Activated CD8-positive, alpha-beta memory T cell treated with anti-CD3 and anti-CD28 coated beads for 36 hours (primary cell): Measurements from ENCODE around the gene PRKN. TPM values are rescaled to one million over a fixed set of nuclear protein-coding genes. Genes with fewer than 3 reads are reported as not detected.

Experiments used
- CTCF ChIA-PET: fragments of 350-600 bp; sonication (Branson Sonifier 250); formaldehyde crosslinking; loops from one replicate; lab custom pipeline; 2021; ENCODE audit warnings: antibody characterized with exemption; lab: Charles Lee
- POLR2A ChIA-PET: fragments of 350-600 bp; sonication (Branson Sonifier 250); formaldehyde crosslinking; loops from one replicate; lab custom pipeline; 2021; ENCODE audit warnings: antibody characterized with exemption; lab: Charles Lee
- total RNA-seq, 2 experiments: library from RNA; stranded (reverse); gene quantifications; one replicate each; pipeline ENCODE4 v1.2.3, GENCODE V29; 2021

PRKN gene
- total RNA-seq, 2 experiments from 2014 or later = not detected

DNA sequence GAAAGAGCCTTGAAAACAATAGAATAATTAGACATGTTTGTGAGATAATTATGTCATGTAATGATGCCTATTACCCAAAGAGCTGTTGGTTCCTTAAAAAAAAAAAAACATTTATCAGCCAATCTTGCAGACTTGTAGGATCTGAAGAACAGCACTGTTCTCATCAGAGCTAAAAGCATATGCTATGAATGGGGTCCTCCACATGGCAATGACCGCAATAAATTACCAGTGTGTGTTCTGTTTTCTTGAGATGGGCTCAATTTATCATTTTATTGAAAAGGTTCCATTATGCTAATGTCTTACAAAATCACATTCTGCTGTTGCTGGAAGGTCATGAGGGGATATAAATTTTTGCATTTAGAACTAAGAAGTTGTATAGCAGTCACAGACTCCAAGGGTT, 484.7 kb downstream of the PRKN start:
- CTCF ChIA-PET = no interaction called here
- POLR2A ChIA-PET = no interaction called here

DNA sequence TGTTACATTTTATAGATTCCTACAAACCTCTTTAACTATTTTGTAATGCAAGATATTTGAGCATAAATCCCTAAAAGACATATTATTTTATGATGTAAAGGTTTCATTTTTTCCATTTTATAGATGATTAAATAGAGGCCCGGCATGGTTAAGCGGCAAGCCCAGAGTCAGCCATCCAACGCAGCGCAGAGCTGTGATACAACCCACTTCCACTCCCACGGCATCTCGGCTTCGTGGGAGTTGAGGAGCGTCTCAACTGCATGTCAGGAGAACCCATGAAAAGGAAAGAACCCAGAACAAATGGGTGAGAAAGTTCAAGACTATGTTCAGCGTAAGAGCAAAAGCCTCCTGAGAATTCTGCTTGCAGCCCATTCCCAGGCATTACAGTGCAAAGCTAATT, 488.2 kb downstream of the PRKN start:
- ChIA-PET CTCF (no interaction called here), POLR2A (no interaction called here)

DNA sequence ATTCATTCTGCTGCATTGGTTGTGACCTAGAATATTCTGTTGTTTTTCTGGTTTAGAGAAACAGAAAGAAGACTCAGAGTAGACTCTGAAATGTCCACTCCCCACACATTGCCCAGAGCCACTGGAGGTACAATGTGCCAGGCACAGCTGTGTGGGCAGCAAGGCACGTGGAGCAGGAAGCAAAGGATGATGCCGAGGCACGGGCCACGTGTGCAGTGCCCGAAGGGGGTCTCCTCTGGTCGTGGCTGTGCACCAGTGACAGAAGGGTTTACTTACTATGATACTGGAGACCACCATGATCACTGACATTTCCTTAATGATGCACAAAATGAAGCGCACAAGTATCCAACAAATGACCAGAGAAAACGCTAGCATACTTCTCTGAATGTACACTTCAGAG, 488.9 kb downstream of the PRKN start:
- ChIA-PET POLR2A (no interaction called here), CTCF (no interaction called here)

DNA sequence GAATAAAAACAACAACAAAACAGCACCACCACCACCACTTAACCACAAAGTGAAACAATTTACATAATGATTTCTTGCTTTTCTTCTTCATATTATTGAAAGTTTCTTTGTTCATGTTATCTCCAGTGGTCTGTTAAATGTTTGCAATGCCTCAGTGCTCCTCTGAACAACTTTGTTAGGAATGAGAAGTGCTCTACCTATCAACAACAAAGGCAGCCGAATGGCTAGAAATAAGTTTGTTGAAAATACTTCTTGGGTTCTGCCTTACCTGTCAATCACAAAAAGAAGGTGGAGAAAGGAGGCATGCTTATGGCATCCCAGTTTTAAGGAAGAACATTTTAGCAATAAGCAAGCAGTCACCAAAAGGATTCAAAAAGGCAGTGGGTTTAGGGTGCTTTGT, 490.2 kb downstream of the PRKN start:
- POLR2A ChIA-PET = no interaction called here
- CTCF ChIA-PET = no interaction called here

DNA sequence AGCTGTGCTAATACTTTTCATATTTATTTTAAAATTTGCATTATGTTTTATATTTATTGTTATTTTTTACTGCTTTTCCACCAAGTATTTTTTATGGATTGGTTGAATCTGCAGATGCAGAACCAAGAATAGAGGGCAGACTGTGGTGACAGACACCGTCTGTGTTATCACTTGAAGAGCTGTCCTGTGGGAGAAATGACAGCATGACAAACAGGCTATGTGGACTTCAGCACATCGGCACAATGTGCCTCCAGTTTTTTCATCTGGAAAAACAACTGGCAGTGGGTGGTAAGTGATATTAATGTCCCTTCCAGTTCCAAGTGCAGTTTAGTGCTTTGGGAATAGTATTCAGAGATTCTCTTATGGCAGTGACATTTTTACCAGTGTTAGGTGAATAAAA, 492.9 kb downstream of the PRKN start:
- ChIA-PET CTCF (no interaction called here), POLR2A (no interaction called here)

DNA sequence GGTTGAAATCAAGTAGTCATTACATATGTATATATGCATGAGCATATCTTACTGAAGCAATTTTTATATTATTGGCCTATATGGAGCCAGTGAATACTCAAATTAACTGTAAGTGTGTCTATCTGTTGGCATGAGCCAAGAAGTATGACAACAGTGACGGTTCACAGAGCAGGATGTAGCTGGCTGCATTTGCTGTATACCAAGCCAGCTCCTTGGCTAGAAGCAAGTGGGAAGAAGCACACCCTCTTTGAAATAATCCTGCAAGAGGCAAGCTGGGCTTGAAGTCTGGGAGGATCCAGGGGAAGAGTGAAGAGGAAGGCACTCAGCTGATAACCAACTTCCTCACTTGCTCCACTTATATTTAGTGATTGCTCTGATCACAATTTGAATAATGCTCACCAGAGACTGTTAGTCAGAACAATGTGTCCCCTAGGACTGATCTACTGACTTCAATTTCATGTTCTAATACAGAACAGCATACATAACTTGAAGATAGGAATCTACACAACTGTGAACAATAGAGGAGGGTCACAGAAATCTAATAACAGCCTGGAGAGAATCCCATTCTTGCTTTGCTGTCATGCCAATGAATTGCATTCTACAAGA, 497.3 kb downstream of the PRKN start:
- ChIA-PET POLR2A (no interaction called here), CTCF (no interaction called here)

DNA sequence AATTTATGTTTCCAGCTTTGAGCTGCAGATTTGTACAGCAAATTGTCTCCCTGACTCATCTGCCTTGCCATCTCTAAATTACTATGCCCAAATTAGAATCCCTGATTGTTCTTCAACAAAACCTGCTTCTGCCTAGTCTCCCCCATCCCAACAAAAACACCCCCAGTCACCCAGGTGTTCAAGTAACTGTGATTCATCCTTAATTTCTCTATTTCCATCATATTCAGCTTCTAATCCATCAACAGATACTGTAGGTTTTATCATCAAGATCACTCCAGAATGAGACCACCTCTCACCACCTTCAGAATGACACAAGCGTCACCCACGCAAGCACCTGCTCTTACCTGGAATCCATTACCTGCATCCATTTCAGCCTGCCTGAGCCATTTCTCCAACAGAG, 498.5 kb downstream of the PRKN start:
- POLR2A ChIA-PET = no interaction called here
- CTCF ChIA-PET = no interaction called here

DNA sequence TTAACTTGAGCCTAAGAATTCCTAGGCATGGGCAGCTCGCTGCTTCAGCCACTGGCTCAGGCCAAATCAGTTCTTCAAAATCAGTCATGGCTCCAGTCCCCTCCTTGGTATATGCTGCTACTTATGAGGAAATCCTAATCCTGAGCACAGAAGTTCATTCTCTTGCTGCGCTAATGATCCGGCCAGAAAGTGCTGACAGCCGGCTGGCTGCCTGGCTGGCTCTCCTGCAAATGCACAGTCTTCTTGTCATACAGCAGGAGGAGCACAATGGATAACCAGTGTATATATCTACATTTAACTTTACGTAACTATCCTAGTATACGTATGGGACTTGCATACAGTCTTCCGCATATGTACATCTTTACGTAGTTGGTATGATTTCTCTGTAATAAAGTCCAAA, 500.8 kb downstream of the PRKN start:
- ChIA-PET CTCF (no interaction called here), POLR2A (no interaction called here)

DNA sequence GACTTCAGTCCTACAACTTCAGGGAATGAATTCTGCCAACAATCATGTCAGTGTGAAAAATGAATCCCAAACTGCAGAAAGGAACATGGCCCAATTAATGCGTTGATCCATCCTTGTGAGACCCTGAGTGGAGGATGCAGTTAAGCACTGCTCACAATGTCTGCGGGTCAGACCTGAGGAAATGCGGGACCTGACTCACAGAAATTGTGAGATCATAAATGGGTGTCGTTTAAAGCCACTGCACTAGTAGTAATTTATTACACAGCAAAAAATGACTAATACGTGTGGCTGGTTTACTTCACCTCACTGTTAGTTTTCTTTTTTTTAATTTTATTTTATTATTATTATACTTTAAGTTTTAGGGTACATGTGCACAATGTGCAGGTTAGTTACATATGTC, 505.0 kb downstream of the PRKN start:
- CTCF ChIA-PET = no interaction called here
- POLR2A ChIA-PET = no interaction called here

DNA sequence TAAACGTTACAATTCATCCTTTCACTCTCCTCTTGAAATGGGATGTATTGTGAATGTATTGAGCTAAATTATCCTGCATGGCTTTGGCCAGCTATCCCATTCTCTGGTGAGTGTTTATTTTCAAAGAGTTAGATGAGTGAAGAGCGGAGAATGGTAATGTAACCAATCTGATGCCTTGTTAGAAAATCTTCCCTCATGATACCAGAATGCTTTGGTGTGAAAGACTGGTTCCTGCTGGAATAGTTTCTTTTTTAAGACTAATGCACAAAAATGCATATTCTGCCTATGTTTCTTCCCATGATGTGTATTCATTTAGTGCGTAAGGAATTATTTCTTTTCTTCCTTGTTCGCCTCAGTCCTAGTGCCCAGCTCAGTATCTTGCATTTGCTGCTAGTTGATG, 506.7 kb downstream of the PRKN start:
- ChIA-PET POLR2A (no interaction called here), CTCF (no interaction called here)

DNA sequence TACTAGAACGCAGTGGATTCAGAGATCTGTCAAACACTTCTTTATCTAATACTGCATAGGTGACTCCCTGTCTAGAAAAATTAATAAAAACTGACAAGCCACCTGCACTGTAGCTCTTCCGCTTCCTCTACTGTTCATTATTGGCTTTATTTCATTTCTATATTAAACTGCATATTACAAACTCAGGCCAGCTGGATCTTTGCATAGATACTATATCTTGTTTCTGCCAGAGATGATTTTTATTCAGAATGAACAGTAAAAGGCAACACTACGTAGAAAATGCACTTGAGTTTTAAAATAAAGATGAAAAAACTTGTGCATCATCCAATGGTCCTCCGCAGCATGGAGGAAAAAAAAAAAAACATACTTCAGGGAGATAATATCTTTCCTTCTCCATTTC, 508.3 kb downstream of the PRKN start:
- ChIA-PET POLR2A (no interaction called here), CTCF (no interaction called here)

DNA sequence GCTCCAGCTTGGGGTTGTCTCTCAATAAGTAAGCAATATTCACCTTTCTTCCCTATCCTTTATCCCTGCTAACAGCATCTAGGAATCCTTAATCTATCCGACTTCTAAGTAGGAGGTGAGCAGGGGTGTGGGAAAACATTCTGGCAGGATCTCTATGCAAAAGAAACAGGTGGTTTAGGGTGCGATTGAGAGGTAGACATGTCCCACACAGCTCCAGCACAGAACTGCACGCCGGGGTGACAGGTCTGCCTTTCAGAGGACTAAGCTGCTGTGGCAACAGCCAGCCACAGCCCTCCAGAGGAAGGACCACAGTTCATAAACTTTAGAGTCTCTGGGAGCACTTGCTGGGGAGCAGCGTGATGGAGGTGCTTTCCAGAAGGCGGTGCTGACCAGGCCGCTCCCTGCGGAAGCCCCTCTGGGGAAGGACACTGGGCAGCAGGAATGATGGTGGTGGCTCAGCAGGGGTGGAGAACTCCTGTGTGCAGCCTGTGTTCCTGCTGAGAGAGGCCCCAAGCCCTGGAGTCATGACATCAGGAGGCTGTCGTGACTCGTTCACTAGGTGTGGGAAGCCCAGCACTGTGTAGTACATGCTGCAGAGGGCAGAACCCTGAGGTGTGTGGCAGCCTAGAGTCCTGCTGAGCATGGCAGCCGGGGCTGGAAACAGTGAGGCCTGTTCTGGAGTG, 509.6 kb downstream of the PRKN start:
- ChIA-PET CTCF (no interaction called here), POLR2A (no interaction called here)

DNA sequence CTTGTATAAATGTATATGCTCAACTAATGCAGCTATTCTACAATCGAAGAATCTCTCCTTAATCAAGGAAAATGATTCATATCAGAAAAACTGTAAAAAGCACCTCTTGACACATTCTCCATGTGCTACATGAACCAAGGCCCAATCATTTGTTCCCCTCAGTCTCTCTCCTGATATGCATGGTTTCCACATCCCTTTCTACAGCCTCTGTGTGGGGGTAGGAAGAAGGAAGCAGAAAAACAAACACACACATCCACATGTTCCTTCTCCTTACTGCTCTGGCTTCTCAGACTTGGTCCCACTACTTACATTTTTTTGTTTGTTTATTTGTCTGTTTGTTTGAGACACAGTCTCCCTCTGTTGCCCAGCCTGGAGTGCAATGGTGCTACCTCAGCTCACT, 510.5 kb downstream of the PRKN start:
- CTCF ChIA-PET = no interaction called here
- POLR2A ChIA-PET = no interaction called here

DNA sequence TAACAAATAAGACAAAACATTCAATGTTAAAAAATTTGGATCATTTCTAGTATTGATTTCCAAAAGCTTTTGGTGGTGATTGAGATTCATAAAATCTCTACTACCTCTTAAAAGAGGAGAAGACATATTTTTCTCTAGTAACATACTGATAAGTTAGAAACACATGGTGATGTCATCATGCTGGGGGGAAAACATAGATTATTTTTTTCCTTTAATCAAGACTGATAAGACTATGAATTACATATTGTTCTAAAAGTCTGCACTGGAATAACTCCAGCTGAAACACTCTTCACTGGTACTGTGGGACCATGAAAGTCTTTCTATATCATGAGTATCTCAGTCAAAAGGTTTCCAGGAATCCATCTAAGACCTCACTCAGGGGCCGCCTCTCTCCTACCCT, 515.8 kb downstream of the PRKN start:
- CTCF ChIA-PET = no interaction called here
- POLR2A ChIA-PET = no interaction called here

DNA sequence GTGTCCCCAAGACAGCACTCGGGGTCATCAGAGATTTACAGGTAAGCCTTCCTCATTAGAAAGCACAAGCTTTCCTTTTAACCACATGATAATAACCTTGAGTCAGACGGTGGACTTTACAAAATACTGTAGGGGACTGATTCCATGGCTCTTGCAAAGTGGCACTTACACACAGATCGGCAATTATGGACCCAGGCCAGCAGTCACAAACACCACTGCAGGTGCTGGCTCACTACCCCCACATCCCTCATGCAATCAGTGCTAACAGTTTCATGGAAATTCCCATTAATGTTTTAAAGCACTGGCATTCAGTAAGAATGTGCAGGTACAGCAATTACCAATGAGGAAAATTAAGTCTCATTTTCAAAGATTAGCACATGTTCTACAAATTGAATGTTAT, 516.5 kb downstream of the PRKN start:
- ChIA-PET CTCF (no interaction called here), POLR2A (no interaction called here)

DNA sequence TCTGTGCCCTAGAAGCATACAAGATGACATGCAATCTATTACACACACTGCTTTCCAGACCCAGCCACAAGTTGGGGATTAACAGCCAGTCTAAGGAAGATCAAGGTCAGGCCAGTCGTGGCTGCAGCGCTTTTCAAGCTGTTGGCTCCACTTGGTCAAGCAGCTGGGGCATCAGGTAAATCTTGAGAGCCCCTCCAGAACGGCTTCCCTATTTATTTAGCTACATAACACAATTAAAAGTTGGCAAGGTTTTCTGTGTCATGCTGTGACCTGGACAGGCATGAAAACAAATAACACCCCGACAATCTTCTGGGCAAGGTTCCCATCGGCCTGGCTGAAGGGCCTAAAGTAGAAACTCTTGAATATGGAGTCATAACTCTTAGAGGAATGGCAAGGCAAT, 524.3 kb downstream of the PRKN start:
- ChIA-PET POLR2A (no interaction called here), CTCF (no interaction called here)

DNA sequence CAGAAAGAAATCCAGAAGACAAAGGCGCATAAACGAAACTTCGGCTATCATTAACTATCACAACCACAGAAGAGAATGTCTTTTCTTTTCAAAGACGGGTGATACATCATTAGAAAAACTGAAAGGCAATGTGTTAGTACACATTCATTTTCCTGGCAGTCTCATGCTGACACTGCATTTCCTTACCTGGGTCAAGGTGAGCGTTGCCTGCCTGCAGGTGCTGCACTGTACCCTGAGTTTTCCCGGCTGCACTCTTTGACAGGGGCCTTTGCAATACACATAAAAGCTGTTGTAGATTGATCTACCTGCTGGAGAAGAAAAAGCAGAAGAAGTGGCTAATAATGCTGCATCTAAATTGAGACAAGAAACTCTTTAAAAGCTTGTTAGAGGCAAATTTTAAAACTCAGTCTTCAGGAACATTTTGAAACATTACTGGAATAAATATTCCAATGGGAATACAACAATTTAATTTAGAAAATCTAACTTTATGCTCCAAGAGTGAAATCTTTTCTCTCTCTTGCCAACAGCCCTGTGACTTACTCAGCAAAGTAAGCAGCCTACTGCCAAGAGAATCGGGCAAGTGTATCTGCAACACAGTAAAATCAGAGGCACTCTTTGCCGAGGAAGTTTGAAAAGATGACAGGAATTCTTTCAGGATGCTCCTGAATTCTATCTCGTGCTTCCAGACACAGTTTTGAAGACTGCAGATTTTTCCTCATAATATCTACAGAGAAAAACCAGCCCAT, 526.4 kb downstream of the PRKN start:
- POLR2A ChIA-PET = no interaction called here
- CTCF ChIA-PET = no interaction called here

DNA sequence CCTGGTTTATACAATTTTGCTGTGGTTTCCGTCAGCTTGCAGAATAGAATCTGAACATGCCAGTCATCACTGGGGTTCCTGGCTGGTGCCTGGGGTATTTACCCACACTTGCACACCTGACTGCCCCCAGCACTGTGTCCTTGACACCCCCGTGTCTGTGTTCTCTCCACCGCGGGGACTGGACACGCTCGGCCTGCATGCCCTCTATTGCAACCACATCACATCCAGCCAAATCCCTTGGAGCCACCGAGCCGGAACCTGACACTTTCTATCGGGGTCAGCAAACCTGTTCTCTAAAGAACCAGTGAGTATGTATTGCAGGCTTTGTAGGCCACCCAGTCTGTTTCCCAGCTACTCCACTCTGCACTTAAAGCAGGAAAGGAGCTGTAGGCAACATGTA, 527.5 kb downstream of the PRKN start:
- ChIA-PET CTCF (no interaction called here), POLR2A (no interaction called here)

DNA sequence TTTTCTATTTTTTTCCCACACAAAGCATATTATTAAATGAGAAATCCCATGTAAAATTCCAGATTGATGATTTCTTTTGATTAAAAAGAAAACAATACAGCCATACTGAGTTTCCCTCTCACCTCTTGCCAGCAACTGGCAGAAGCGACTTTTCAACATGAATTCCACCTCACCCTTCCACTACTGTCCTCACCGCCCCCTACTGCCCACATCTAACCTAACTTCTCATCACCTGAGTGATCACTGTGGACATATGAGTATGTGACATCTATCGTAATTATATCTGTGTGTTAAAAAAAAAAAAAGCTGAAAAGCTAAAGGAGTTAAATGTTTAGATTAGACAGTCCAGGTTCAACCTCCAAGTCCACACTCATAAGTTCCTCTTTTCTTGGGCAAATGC, 528.6 kb downstream of the PRKN start:
- POLR2A ChIA-PET = no interaction called here
- CTCF ChIA-PET = interaction anchor here (0.6 kb wide), 1 partner anchor 14 kb away, joined by 3 read pairs; no protein-coding TSS in a partner anchor

DNA sequence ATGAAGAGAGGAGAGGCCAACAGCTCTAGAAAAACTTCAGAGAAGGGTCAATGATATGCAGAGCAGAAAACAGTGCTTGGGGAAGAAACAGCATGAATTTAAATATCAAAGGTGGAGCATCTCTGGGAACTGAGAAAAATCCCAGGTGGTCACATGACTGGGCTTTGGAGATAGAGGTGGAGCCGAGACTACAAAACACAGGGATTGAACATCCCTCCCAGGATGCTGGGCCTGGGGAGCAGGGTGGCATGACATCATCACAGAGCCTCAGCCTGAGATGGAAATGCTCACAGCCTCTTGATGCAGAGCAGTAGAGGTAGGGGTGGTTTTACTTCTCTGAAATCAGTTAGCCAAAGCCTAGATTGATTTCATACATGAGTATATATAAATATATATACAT, 529.5 kb downstream of the PRKN start:
- CTCF ChIA-PET = no interaction called here
- POLR2A ChIA-PET = no interaction called here

DNA sequence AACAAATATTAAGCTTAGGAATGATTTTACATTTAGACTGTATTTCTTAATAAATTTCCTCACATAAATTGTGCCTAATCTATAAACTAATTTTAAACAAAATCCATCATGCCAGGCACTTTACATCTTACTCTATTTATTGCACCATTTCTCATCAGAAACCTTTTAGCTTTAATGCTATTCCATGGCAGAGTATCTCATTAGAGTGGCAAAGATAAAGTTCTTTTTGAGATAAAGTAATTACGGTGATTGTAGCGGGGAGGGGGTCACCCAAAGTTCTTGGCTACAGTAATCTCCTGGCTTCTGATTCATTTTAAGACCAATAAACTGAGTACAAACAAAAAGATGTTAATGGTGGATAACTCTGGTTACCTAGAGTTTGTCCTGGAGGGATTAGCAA, 532.1 kb downstream of the PRKN start:
- ChIA-PET POLR2A (no interaction called here), CTCF (no interaction called here)
